DOHH2 (cell line): Measurements from ENCODE around the gene KPNB1.

ENCODE experiments used
- EZH2phosphoT487 ChIP-seq: fragments of 200-600 bp; sonication (generic); IDR thresholded peaks from 2 replicates; pipeline ENCODE4 v1.6.1; 2017; ENCODE audit warnings: borderline replicate concordance, mild to moderate bottlenecking, antibody characterized with exemption, low read length, moderate library complexity, mixed read lengths
- TF ChIP-seq, protein P1 (sequence below): fragments of 200-600 bp; sonication (generic); IDR thresholded peaks from one replicate; pipeline ENCODE4 v1.5.1; 2014; ENCODE audit warnings: antibody characterized with exemption, mild to moderate bottlenecking, low read depth, low read length; ENCODE audit not compliant: poor library complexity, severe bottlenecking

- TF ChIP-seq, protein P1, sequence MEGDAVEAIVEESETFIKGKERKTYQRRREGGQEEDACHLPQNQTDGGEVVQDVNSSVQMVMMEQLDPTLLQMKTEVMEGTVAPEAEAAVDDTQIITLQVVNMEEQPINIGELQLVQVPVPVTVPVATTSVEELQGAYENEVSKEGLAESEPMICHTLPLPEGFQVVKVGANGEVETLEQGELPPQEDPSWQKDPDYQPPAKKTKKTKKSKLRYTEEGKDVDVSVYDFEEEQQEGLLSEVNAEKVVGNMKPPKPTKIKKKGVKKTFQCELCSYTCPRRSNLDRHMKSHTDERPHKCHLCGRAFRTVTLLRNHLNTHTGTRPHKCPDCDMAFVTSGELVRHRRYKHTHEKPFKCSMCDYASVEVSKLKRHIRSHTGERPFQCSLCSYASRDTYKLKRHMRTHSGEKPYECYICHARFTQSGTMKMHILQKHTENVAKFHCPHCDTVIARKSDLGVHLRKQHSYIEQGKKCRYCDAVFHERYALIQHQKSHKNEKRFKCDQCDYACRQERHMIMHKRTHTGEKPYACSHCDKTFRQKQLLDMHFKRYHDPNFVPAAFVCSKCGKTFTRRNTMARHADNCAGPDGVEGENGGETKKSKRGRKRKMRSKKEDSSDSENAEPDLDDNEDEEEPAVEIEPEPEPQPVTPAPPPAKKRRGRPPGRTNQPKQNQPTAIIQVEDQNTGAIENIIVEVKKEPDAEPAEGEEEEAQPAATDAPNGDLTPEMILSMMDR, result no peak
- no peak for TF ChIP-seq EZH2phosphoT487
Observed at GRCh38 chr17:47700471-47701449, 51.0 kb downstream of the KPNB1 start.
